HFFc6 (cell line): Measurements from ENCODE around the gene ST3GAL6. TPM values are rescaled to one million over a fixed set of nuclear protein-coding genes. Genes with fewer than 3 reads are reported as not detected.

Experiments used
- DNase-seq: peaks from one replicate; pipeline ENCODE4 v3.0.0-alpha.2; 2018
- H3K27ac Mint-ChIP-seq: 2 replicates; pipeline ENCODE4 v1.8.0; 2020; ENCODE audit warnings: mild to moderate bottlenecking, mixed read lengths
- H3K27me3 Mint-ChIP-seq: 2 replicates; pipeline ENCODE4 v1.8.0; 2021; ENCODE audit warnings: mild to moderate bottlenecking, moderate library complexity, mixed read lengths; ENCODE audit not compliant: insufficient read depth
- H3K36me3 Mint-ChIP-seq: 2 replicates; pipeline ENCODE4 v1.8.0; 2021; ENCODE audit warnings: low read depth, mixed read lengths
- H3K4me1 Mint-ChIP-seq: 2 replicates; pipeline ENCODE4 v1.8.0; 2020; ENCODE audit warnings: low read depth, mixed read lengths
- H3K4me3 Mint-ChIP-seq: 2 replicates; pipeline ENCODE4 v1.8.0; 2020; ENCODE audit warnings: mild to moderate bottlenecking, moderate library complexity, mixed read lengths
- H3K9me3 Mint-ChIP-seq: 2 replicates; pipeline ENCODE4 v1.8.0; 2020; ENCODE audit warnings: mild to moderate bottlenecking, mixed read lengths
- total RNA-seq, 6 experiments: library from RNA; stranded (reverse); fragmentation: NEBNext Ultra II Directional; extraction: Animal tissue kit (Norgen Biotek cat#: 25700); gene quantifications; 2 replicates in 1 of 6; 3 replicates in 5 of 6; pipeline ENCODE4 v1.2.3, GENCODE V29; 2021
- TF ChIP-seq, protein P1 (sequence below): fragments of 200-600 bp; sonication (generic); IDR thresholded peaks from 2 replicates; pipeline ENCODE4 v1.5.0; 2021; ENCODE audit warnings: antibody characterized with exemption, mild to moderate bottlenecking

The ST3GAL6 gene
- total RNA-seq, 6 experiments from 2014 or later, result not detected

DNA sequence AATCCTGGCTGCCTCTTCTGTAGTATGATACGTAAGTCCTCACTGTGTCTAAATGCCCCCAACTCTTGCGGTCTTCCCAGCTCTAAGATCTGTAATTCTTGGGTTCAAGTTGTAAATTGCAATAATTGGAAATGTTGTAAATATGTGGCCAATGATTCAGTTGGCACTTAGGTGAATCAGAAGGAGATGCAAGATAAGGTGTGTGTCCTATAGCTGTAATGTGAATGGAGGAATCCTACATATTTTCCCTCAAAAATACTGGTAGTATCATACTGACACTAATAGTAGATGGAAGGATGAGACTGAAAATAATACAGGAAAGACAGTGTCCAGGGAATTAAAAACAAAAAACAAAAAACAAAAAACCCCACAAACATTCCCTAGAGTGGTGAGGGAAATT lies 3.5 kb upstream of the ST3GAL6 start:
- Mint-ChIP-seq H3K27ac (no peak overlapping the region), H3K36me3 (no peaks in the 10 kb centered on the region), H3K27me3 (peaks cover 25% of the 10 kb centered on the region), H3K9me3 (no peaks in the 10 kb centered on the region), H3K4me3 (no peak overlapping the region), H3K4me1 (peaks cover 11% of the 10 kb centered on the region; the same call in 1 of the 2 replicates)
- TF ChIP-seq, protein P1, sequence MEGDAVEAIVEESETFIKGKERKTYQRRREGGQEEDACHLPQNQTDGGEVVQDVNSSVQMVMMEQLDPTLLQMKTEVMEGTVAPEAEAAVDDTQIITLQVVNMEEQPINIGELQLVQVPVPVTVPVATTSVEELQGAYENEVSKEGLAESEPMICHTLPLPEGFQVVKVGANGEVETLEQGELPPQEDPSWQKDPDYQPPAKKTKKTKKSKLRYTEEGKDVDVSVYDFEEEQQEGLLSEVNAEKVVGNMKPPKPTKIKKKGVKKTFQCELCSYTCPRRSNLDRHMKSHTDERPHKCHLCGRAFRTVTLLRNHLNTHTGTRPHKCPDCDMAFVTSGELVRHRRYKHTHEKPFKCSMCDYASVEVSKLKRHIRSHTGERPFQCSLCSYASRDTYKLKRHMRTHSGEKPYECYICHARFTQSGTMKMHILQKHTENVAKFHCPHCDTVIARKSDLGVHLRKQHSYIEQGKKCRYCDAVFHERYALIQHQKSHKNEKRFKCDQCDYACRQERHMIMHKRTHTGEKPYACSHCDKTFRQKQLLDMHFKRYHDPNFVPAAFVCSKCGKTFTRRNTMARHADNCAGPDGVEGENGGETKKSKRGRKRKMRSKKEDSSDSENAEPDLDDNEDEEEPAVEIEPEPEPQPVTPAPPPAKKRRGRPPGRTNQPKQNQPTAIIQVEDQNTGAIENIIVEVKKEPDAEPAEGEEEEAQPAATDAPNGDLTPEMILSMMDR, result no peak
- no peak for DNase-seq

- DNase-seq, result no peak
- H3K9me3 Mint-ChIP-seq, result no peaks in the 10 kb centered on the region
- peaks cover 32% of the 10 kb centered on the region for H3K27me3 Mint-ChIP-seq
- H3K4me1 Mint-ChIP-seq, result peaks cover 11% of the 10 kb centered on the region; the same call in 1 of the 2 replicates
- no peaks in the 10 kb centered on the region for H3K36me3 Mint-ChIP-seq
- no peak overlapping the region for H3K4me3 Mint-ChIP-seq
- no peak overlapping the region for H3K27ac Mint-ChIP-seq
- TF ChIP-seq, protein P1, result no peak
Observed at GRCh38 chr3:98761643-98762229, 1.4 kb upstream of the ST3GAL6 start.

GRCh38 chr3:98763819-98764418 lies 779 bp downstream of the ST3GAL6 start:
- DNase-seq, result no peak
- TF ChIP-seq, protein P1, result no peak
- Mint-ChIP-seq H3K4me3 (no peak overlapping the region), H3K27ac (no peak overlapping the region), H3K4me1 (peaks cover 11% of the 10 kb centered on the region; the same call in 1 of the 2 replicates), H3K9me3 (no peaks in the 10 kb centered on the region), H3K27me3 (peaks cover 26% of the 10 kb centered on the region), H3K36me3 (no peaks in the 10 kb centered on the region)

- peaks cover 11% of the 10 kb centered on the region; the same call in 1 of the 2 replicates for H3K4me1 Mint-ChIP-seq
- H3K4me3 Mint-ChIP-seq, result no peak overlapping the region
- no peak for DNase-seq
- H3K36me3 Mint-ChIP-seq, result no peaks in the 10 kb centered on the region
- H3K27me3 Mint-ChIP-seq, result peaks cover 26% of the 10 kb centered on the region
- TF ChIP-seq, protein P1, result no peak
- H3K27ac Mint-ChIP-seq, result no peak overlapping the region
- no peaks in the 10 kb centered on the region for H3K9me3 Mint-ChIP-seq
Observed at GRCh38 chr3:98764472-98764884, 1.3 kb downstream of the ST3GAL6 start.

DNA sequence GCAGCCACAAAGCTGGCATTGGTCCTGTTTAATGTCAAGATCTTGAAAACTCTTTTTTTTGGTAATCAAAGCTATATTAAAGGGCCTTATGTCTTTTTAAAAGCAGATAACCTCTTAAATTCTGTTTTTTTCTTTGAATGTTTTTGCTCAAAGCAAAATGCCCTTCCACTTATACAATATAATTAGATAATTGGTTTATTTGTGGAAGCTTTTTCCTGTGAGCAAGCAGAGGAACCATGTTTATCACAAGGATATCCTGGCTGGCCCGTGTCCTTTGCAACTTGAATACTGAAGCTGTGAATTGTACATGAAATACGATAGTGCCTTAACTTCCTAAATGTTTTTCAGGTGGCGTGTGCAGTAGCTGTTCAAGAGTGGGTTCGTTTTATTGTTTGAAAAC lies 2.6 kb downstream of the ST3GAL6 start:
- Mint-ChIP-seq H3K4me3 (no peak overlapping the region), H3K4me1 (peaks cover 11% of the 10 kb centered on the region; the same call in 1 of the 2 replicates), H3K27ac (no peak overlapping the region), H3K27me3 (peaks cover 32% of the 10 kb centered on the region), H3K36me3 (no peaks in the 10 kb centered on the region), H3K9me3 (no peaks in the 10 kb centered on the region)
- DNase-seq, result no peak
- TF ChIP-seq, protein P1, result no peak
